Measurements from ENCODE around the gene ANXA8.

ANXA8 gene

DNA sequence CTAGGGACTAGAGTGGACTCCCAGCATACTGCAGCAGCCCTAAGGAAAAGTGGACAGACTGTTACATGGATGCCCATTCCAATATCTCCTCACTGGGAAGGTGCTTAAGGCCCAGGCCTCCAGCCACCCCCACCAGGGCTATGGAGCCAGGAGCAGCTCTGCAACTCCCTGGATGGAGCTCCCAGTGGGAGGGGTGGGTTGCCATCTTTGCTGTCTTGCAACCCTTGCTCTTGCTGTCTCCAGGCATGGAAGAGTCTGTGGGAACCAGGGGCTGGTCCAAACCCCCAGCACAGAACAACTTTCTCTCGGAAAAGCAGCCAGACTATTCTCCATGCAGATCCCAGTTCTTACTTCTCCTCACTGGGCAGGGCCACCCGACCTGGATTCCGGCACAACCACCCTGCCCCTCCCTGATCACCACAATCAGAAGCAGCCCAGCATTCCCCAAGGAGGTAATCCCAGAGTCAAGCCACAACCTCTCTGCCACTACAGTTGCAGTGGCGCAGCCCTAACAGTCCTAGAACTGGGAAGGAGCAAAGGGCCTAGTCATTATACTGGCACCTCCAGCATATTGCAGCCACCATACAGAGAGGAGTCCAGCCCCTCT, 58.0 kb downstream of the ANXA8 start:
- Histone ChIP-seq H3K9me3 (ENCODE audit: control insufficient read depth in 1 of 2, low read length in 2 of 2) (no peaks in the 10 kb centered on the region), H3K4me3 (ENCODE audit: low read depth in 1 of 2, low read length in 2 of 2) (no peak overlapping the region), H3K27ac (ENCODE audit: low read depth, low read length) (no peak overlapping the region), H3K27me3 (ENCODE audit: control insufficient read depth in 1 of 2, insufficient read depth in 2 of 2, low read length in 2 of 2) (no peaks in the 10 kb centered on the region), H3K36me3 (ENCODE audit: control insufficient read depth in 1 of 2, insufficient read depth in 2 of 2, low read length in 2 of 2) (no peaks in the 10 kb centered on the region), H3K9ac (ENCODE audit: low read depth in 1 of 2, low read length in 2 of 2) (no peak overlapping the region), H3K4me1 (ENCODE audit: control insufficient read depth in 1 of 2, insufficient read depth in 2 of 2, low read length in 2 of 2) (no peaks in the 10 kb centered on the region)

DNA sequence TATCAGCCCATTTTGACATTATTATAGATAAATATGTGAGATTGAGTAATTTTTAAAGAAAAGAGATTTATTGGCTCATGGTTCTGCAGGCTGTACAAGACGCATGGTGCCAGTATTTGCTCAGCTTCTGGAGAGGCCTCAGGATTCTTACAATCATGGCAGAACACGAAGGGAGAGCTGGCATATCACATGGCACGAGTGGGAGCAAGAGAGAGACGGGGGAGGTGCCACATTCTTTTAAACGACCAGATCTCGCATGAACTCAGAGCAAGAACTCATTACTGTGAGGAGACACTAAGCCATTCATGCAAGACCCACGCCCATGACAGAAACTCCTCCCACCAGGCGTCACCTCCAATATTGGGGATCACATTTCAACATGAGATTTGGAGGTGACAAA, 59.7 kb downstream of the ANXA8 start:
- Histone ChIP-seq H3K9ac (ENCODE audit: low read depth in 1 of 2, low read length in 2 of 2) (no peak overlapping the region), H3K36me3 (ENCODE audit: control insufficient read depth in 1 of 2, insufficient read depth in 2 of 2, low read length in 2 of 2) (no peaks in the 10 kb centered on the region), H3K4me1 (ENCODE audit: control insufficient read depth in 1 of 2, insufficient read depth in 2 of 2, low read length in 2 of 2) (no peaks in the 10 kb centered on the region)

DNA sequence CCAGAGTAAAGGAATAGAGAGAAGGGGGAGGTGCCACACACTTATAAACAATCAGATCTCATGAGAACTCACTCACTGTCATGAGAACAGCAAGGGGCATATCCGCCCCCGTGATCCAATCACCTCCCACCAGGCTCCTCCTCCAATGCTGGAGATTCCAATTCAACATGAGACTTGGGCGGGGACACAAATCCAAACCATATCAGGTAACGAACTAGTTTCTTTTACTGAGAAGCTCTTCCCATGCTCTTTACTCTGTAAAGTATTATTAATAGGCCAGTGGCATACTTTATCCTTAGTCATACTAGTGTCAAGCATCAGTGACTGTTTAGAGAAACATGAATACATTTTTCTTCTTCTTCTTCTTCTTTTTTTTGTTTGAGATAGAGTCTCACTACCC, 60.4 kb downstream of the ANXA8 start:
- no peaks in the 10 kb centered on the region for H3K4me1 ChIP-seq (ENCODE audit: control insufficient read depth in 1 of 2, insufficient read depth in 2 of 2, low read length in 2 of 2)
- H3K9ac ChIP-seq (ENCODE audit: low read depth in 1 of 2, low read length in 2 of 2): no peak overlapping the region
- no peaks in the 10 kb centered on the region for H3K27me3 ChIP-seq (ENCODE audit: control insufficient read depth in 1 of 2, insufficient read depth in 2 of 2, low read length in 2 of 2)
- no peak overlapping the region for H3K4me3 ChIP-seq (ENCODE audit: low read depth in 1 of 2, low read length in 2 of 2)
- no peaks in the 10 kb centered on the region for H3K9me3 ChIP-seq (ENCODE audit: control insufficient read depth in 1 of 2, low read length in 2 of 2)
- H3K27ac ChIP-seq (ENCODE audit: low read depth, low read length): no peak overlapping the region
- H3K36me3 ChIP-seq (ENCODE audit: control insufficient read depth in 1 of 2, insufficient read depth in 2 of 2, low read length in 2 of 2): no peaks in the 10 kb centered on the region

More for the DNA sequence above, 59.7 kb downstream of the ANXA8 start:
- H3K27me3 ChIP-seq (ENCODE audit: control insufficient read depth in 1 of 2, insufficient read depth in 2 of 2, low read length in 2 of 2): no peaks in the 10 kb centered on the region
- H3K4me3 ChIP-seq (ENCODE audit: low read depth in 1 of 2, low read length in 2 of 2): no peak overlapping the region
- H3K9me3 ChIP-seq (ENCODE audit: control insufficient read depth in 1 of 2, low read length in 2 of 2): no peaks in the 10 kb centered on the region
- no peak overlapping the region for H3K27ac ChIP-seq (ENCODE audit: low read depth, low read length)

DNA sequence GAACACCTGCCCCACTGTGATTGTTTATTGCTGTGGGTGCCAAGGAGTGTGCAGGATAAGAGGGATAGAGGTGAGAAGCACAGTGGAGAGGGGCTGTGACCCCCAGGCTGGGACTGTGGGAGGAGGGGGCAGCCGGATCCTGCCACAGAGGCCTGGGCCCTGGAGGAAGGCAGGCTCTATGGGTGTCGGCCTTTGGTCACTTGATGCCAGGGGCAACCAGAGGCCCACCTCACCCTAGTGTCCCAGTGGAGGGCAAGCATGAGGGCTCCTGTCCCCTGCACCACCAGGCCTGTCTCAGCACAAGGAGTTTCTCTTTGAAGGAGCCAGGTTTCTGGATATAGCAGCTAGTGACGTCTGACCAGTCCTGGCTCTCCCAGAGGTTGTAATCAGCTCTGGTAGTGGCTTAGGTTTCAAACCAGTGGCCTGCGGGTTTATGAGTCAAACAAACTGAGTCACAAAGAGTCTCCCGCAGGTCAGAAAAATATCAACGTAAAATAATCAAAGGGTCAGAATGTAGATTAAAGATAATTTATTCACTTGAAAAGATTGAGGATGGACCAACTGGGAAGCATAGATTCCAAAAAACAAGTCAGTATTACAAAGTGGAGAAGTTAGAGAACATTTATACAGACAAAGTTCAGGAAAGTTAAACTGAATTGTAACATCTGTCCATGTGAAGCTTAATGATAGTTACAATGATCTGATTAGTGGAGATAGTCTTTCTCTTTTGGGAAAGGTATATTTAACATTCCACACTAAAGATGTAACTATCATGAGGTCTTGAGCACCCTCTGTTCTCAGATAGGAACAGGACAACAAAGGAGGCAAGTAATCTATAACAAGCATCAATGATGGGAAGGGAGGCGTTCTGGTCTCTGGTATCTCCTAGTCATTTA, 62.6 kb downstream of the ANXA8 start:
- no peak overlapping the region for H3K27ac ChIP-seq (ENCODE audit: low read depth, low read length)
- H3K36me3 ChIP-seq (ENCODE audit: control insufficient read depth in 1 of 2, insufficient read depth in 2 of 2, low read length in 2 of 2): no peaks in the 10 kb centered on the region
- no peaks in the 10 kb centered on the region for H3K9me3 ChIP-seq (ENCODE audit: control insufficient read depth in 1 of 2, low read length in 2 of 2)
- no peak overlapping the region for H3K9ac ChIP-seq (ENCODE audit: low read depth in 1 of 2, low read length in 2 of 2)
- H3K27me3 ChIP-seq (ENCODE audit: control insufficient read depth in 1 of 2, insufficient read depth in 2 of 2, low read length in 2 of 2): no peaks in the 10 kb centered on the region
- H3K4me3 ChIP-seq (ENCODE audit: low read depth in 1 of 2, low read length in 2 of 2): no peak overlapping the region
- H3K4me1 ChIP-seq (ENCODE audit: control insufficient read depth in 1 of 2, insufficient read depth in 2 of 2, low read length in 2 of 2): no peaks in the 10 kb centered on the region

DNA sequence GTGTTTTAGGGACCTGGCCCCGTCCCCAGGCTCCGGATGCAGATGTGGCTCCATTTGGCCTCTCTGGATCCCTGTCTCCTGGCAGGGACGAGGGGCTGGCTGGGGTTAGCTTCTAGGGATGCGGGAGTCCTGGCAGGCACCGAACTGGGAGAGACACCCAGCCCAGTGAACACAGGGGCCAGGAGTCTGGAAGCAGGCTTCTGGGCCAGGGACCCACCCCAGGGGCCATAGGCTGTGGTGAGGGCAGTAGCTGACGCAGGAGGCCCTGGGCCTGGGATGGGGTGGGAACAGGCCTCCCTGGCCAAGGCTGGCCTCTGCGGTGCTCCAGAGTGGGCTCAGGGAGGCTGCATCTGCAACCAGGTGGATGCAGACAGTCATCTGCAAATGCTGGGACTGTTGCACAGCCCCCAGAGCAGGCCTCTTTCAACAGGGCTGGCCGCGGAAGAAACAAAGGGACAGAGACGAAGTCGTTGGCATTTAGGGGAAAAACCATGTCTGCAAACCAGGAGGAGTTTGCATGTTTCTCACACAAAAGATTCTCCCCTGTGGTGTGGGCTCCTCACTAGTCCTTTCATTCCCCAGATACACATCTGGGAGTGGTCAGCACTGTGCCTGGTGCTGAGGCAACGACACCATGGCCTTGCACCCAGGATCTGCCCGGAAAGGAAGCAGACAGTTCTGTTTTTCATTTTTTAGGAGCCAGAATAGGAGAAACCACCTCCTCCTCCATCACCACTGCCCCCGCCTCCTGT, 63.4 kb downstream of the ANXA8 start:
- Histone ChIP-seq H3K27me3 (ENCODE audit: control insufficient read depth in 1 of 2, insufficient read depth in 2 of 2, low read length in 2 of 2) (no peaks in the 10 kb centered on the region), H3K27ac (ENCODE audit: low read depth, low read length) (no peak overlapping the region), H3K36me3 (ENCODE audit: control insufficient read depth in 1 of 2, insufficient read depth in 2 of 2, low read length in 2 of 2) (no peaks in the 10 kb centered on the region), H3K9ac (ENCODE audit: low read depth in 1 of 2, low read length in 2 of 2) (no peak overlapping the region), H3K9me3 (ENCODE audit: control insufficient read depth in 1 of 2, low read length in 2 of 2) (no peaks in the 10 kb centered on the region), H3K4me3 (ENCODE audit: low read depth in 1 of 2, low read length in 2 of 2) (no peak overlapping the region), H3K4me1 (ENCODE audit: control insufficient read depth in 1 of 2, insufficient read depth in 2 of 2, low read length in 2 of 2) (no peaks in the 10 kb centered on the region)

DNA sequence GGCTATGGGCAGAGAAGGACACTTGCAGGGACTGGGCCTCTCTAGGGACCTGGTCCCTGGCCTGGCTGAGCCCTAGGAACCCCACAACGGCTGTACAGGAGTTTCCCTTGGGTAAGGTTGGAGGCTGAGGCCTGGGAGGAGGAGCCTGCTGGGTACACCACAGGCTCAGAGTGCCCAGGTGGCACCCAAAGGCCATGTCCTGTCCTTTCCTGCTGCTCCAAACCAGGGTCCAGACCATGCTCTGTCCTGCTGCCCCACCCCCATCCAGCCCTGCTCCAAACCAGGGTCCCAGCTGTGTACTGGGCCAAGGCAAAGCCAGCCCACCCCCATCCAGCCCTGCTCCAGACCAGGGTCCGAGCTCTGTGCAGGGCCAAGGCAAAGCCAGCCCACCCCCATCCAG, 64.5 kb downstream of the ANXA8 start:
- no peaks in the 10 kb centered on the region for H3K4me1 ChIP-seq (ENCODE audit: control insufficient read depth in 1 of 2, insufficient read depth in 2 of 2, low read length in 2 of 2)
- H3K27me3 ChIP-seq (ENCODE audit: control insufficient read depth in 1 of 2, insufficient read depth in 2 of 2, low read length in 2 of 2): no peaks in the 10 kb centered on the region
- no peak overlapping the region for H3K4me3 ChIP-seq (ENCODE audit: low read depth in 1 of 2, low read length in 2 of 2)
- no peak overlapping the region for H3K27ac ChIP-seq (ENCODE audit: low read depth, low read length)
- no peaks in the 10 kb centered on the region for H3K36me3 ChIP-seq (ENCODE audit: control insufficient read depth in 1 of 2, insufficient read depth in 2 of 2, low read length in 2 of 2)
- H3K9ac ChIP-seq (ENCODE audit: low read depth in 1 of 2, low read length in 2 of 2): no peak overlapping the region
- no peaks in the 10 kb centered on the region for H3K9me3 ChIP-seq (ENCODE audit: control insufficient read depth in 1 of 2, low read length in 2 of 2)

DNA sequence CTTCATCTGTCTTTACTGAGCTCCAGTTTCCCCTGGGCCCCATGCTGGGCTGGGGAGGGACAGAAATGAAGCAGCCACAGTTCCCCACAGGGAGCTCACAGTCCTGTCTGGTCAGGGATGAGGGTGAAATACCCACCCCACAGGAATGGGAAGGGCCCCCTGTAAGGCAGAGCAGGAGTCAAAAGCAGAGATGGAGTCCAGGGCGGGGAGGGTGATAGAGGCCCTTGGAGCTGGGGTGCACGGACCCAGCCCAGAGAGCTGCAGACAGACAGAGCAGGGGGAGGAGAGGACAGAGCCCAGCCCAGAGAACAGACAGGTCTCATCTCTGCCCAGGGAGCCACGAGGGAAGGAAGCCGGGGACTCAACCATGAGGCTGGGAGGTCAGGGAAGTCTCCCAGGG, 64.9 kb downstream of the ANXA8 start:
- Histone ChIP-seq H3K9ac (ENCODE audit: low read depth in 1 of 2, low read length in 2 of 2) (no peak overlapping the region), H3K27me3 (ENCODE audit: control insufficient read depth in 1 of 2, insufficient read depth in 2 of 2, low read length in 2 of 2) (no peaks in the 10 kb centered on the region), H3K4me1 (ENCODE audit: control insufficient read depth in 1 of 2, insufficient read depth in 2 of 2, low read length in 2 of 2) (no peaks in the 10 kb centered on the region), H3K36me3 (ENCODE audit: control insufficient read depth in 1 of 2, insufficient read depth in 2 of 2, low read length in 2 of 2) (no peaks in the 10 kb centered on the region), H3K4me3 (ENCODE audit: low read depth in 1 of 2, low read length in 2 of 2) (no peak overlapping the region), H3K27ac (ENCODE audit: low read depth, low read length) (no peak overlapping the region), H3K9me3 (ENCODE audit: control insufficient read depth in 1 of 2, low read length in 2 of 2) (no peaks in the 10 kb centered on the region)

DNA sequence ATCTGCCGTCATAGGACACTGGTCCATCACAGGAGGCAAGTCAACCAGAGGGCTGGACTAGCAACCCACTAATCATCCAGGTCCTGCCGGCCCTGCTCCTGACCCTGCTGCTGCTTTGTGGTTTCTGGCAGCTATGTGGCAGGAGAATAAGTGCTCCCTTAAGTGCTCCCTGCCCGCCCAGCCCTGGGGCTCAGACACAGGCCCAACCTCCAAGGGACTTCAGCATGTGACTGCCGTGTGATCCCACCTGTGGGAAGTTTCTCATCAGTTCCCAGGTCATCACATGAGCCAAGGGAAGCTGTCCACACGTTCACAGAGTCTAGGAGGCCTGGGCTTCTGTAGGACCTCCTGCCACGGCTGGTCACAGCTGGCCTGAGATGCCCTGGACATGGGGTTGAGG, 65.6 kb downstream of the ANXA8 start:
- H3K27ac ChIP-seq (ENCODE audit: low read depth, low read length): no peak overlapping the region
- H3K9me3 ChIP-seq (ENCODE audit: control insufficient read depth in 1 of 2, low read length in 2 of 2): no peaks in the 10 kb centered on the region

More for the DNA sequence above, 65.6 kb downstream of the ANXA8 start:
- Histone ChIP-seq H3K27me3 (ENCODE audit: control insufficient read depth in 1 of 2, insufficient read depth in 2 of 2, low read length in 2 of 2) (no peaks in the 10 kb centered on the region), H3K9ac (ENCODE audit: low read depth in 1 of 2, low read length in 2 of 2) (no peak overlapping the region), H3K36me3 (ENCODE audit: control insufficient read depth in 1 of 2, insufficient read depth in 2 of 2, low read length in 2 of 2) (no peaks in the 10 kb centered on the region), H3K4me3 (ENCODE audit: low read depth in 1 of 2, low read length in 2 of 2) (no peak overlapping the region), H3K4me1 (ENCODE audit: control insufficient read depth in 1 of 2, insufficient read depth in 2 of 2, low read length in 2 of 2) (no peaks in the 10 kb centered on the region)

Measured in duodenal mucosa (tissue), 2 donors.